HG03520 (cell line): ENCODE measurements around the gene NUMA1.

Experiments used
- ATAC-seq: cut with Tn5 transposase; IDR thresholded peaks from one replicate; pipeline ENCODE4 v1.9.1; 2021; ENCODE audit warnings: mild to moderate bottlenecking, moderate library complexity; ENCODE audit not compliant: unreplicated experiment

Gene NUMA1

DNA sequence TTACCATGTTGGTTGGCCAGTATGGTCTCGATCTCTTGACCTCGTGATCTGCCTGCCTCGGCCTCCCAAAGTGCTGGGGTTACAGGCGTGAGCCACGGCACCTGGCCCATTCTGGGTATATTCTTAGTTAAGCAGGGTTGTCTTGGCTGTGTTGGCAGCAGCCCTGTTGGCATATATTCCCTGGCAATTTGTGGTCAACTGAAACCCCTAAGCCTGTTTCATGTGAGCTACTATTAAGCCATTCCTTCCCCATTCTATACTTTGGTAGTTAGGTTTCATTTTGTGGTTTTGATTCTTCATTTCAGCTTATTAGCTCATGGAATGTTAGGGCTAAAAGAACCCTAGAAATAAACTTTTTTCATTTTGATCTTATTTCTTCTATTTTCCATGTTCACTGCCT is 103.8 kb downstream of the NUMA1 start:
- ATAC-seq = no peak

DNA sequence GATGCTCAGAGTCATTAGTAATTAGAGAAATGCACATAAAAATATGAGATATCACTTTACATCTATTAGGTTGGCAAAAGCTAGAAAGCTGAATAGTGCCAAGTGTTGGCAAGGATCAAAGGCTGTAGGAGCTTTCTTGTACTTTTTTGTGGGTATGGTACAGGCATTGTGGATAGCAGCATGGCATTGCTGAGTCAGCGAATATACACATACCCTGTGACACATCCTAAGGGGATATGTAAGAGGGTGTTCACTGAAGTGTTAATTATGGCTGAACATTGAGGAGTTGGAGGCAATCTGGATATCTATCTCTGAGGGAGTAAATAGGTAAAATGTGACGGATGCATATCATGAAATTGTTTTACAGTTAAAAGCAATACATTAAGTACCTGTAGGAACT is 108.7 kb downstream of the NUMA1 start:
- ATAC-seq = no peak

DNA sequence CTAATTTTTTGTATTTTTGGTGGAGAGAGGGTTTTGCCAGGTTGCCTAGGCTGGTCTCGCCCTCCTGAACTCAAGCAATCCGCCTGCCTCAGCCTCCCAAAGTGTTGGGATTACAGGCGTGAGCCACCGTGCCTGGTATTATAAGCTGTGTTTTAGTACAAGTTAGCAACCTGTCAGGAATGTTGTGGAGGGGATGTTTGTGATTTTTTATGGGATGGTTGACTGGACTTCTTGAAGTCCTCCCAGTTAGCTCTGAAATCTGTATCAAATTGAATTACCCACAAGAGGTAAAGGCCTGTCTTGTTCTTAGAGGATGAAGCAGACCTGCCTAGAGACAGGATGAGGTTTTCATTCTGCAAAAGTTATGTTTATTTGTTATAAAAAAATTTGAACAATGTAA is 115.7 kb downstream of the NUMA1 start:
- no peak for ATAC-seq

DNA sequence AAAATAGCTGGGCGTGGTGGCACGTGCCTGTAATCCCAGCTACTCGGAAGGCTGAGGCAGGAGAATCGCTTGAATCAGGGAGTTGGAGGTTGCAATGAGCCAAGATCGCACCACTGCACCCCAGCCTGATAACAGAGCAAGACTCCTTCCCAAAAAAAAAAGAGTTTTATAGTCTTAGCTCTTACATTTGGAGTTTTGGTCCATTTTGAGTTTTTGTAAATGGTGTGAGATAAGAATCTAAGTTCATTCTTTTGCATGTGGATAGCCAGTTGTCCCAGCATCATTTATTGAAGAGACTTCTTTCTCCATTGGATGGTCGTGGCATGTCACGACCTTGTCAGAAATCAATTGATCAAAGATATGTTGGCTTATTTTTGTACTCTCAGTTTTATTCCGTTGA is 116.9 kb downstream of the NUMA1 start:
- ATAC-seq = no peak

DNA sequence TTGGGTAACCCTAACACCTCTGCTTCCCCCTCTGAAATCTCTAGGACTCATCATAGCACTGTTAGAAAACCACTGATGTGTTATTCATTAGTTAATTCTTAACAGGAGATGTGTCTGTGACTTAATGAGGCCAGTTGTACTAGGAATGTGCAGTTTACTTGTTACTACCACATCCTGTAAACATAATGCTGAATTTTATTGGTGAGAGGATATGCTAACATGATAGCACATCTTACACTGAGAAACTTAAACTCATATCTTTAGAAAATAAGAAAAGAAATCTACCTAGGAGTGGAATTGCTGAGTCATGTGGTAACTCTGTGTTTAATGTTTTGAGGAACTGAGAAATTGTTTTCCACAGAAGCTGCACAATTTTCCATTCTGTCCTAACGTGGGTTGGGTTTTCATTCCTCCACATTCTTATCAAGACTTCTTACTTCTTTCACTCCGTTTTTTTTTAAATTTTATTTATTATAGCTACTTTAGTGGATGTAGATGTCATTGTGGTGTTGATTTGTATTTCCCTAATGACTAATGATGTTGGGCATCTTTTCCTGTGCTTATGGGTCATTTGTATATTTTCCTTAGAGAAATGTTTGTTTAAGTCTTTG is 117.8 kb downstream of the NUMA1 start:
- ATAC-seq = no peak

- no peak for ATAC-seq
Observed at GRCh38 chr11:71955898-71956456, 124.4 kb downstream of the NUMA1 start.
